HepG2 (cell line): ENCODE data around the gene SMARCA4. TPM values are rescaled to one million over a fixed set of nuclear protein-coding genes. Genes with fewer than 3 reads are reported as not detected.
A peak's percentile ranks its signal among the peaks of the same experiment; 100 is the strongest.

ENCODE experiments used
- ATAC-seq: fragments of 200-7000 bp; cut with Tn5 transposase; 3 replicates; pipeline ENCODE4 v1.9.1; 2020; ENCODE audit warnings: mild to moderate bottlenecking, moderate library complexity
- BruUV-seq: library from RNA; stranded (reverse); fragments of 400-500 nt; replicated peaks from 2 replicates; lab custom pipeline; 2021; lab: Mats Ljungman, UMichigan
- CTCF ChIA-PET: fragments of 300-600 bp; formaldehyde crosslinking; extraction: SDS; loops from one replicate; lab custom pipeline; 2021; ENCODE audit warnings: low total read pairs, inconsistent platforms, low intra/inter-chr PET ratio; lab: Yijun Ruan, JAX
- POLR2A ChIA-PET: fragments of 350-600 bp; sonication (Branson Sonifier 250); formaldehyde crosslinking; loops from one replicate; lab custom pipeline; 2020; ENCODE audit warnings: antibody characterized with exemption, inconsistent platforms; lab: Yijun Ruan, JAX
- DNase-seq: peaks from one replicate; pipeline ENCODE4 v3.0.0-alpha.2; 2015; ENCODE audit warnings: low spot score
- FAIRE-seq: peaks from 3 replicates; lab custom pipeline; 2011; peaks lifted over from hg19 to GRCh38; lab: Jason Lieb, UNC
- H2AFZ ChIP-seq: one replicate; pipeline ENCODE4 v1.6.1; 2011; ENCODE audit warnings: low read length, inconsistent platforms
- H3K27ac ChIP-seq: fragments of 300-600 bp; 3 replicates; pipeline ENCODE4 v1.8.0; 2011; ENCODE audit warnings: mixed run types, mild to moderate bottlenecking, mixed read lengths, low read length, inconsistent platforms; ENCODE audit not compliant: insufficient read depth; ENCODE audit errors: extremely low read length
- H3K27me3 ChIP-seq, 2 experiments: fragments of 200-600 bp in 1 of 2; 2 replicates in 1 of 2; 3 replicates in 1 of 2; pipeline versions ENCODE4 v1.6.0 to v1.8.0; 2011; ENCODE audit warnings: low read length in 2 of 2, mild to moderate bottlenecking in 2 of 2, moderate library complexity in 2 of 2, inconsistent platforms in 1 of 2; ENCODE audit not compliant: insufficient read depth in 2 of 2, control insufficient read depth in 1 of 2
- H3K36me3 ChIP-seq, 2 experiments: fragments of 200-600 bp in 1 of 2; replicated peaks in 1 of 2; 2 replicates in 1 of 2; 3 replicates in 1 of 2; pipeline versions ENCODE4 v1.5.1 to v1.8.0; 2011; ENCODE audit warnings: low read length in 2 of 2, inconsistent platforms in 1 of 2; ENCODE audit not compliant: insufficient read depth in 2 of 2, control insufficient read depth in 1 of 2
- H3K4me1 ChIP-seq: 2 replicates; pipeline ENCODE4 v1.5.1; 2012; ENCODE audit warnings: low read length, inconsistent platforms; ENCODE audit not compliant: insufficient read depth
- H3K4me2 ChIP-seq: 2 replicates; pipeline ENCODE4 v1.6.0; 2011; ENCODE audit warnings: low read depth, low read length, inconsistent platforms
- H3K4me3 ChIP-seq, 3 experiments: fragments of 200-600 bp in 1 of 3; sonication (generic), shearing (Covaris generic) in 1 of 3; replicated peaks in 1 of 3; 2 replicates each; pipeline ENCODE4 v1.5.1; 2011 to 2016; ENCODE audit warnings: low read length in 3 of 3, inconsistent platforms in 2 of 3, low read depth in 2 of 3, mild to moderate bottlenecking in 2 of 3, control low read depth in 1 of 3, mixed read lengths in 1 of 3; ENCODE audit not compliant: insufficient read depth in 1 of 3
- H3K79me2 ChIP-seq: one replicate; pipeline ENCODE4 v1.6.1; 2011; ENCODE audit warnings: low read length, inconsistent platforms; ENCODE audit not compliant: insufficient read depth
- H3K9ac ChIP-seq: 2 replicates; pipeline ENCODE4 v1.6.0; 2011; ENCODE audit warnings: mild to moderate bottlenecking, low read depth, low read length, inconsistent platforms; ENCODE audit not compliant: insufficient read depth
- H3K9me3 ChIP-seq: 2 replicates; pipeline ENCODE4 v1.5.1; 2012; ENCODE audit warnings: mild to moderate bottlenecking, low read length
- H4K20me1 ChIP-seq: 2 replicates; pipeline ENCODE4 v1.6.0; 2011; ENCODE audit warnings: inconsistent platforms, mild to moderate bottlenecking, low read length, moderate library complexity; ENCODE audit not compliant: insufficient read depth
- BCLAF1 ChIP-seq: fragments of 450-650 bp; IDR thresholded peaks from 2 replicates; pipeline ENCODE4 v1.6.1; 2017; ENCODE audit warnings: mild to moderate bottlenecking
- CBX5 ChIP-seq: sonication (generic); formaldehyde crosslinking; IDR thresholded peaks from 2 replicates; pipeline ENCODE4 v1.4.0; 2020; ENCODE audit warnings: missing genetic modification reagents, borderline replicate concordance
- FOXP1 ChIP-seq, 2 experiments: fragments of 450-650 bp in 1 of 2; IDR thresholded peaks; 2 replicates each; pipeline ENCODE4 v1.6.1; 2017 to 2018; ENCODE audit warnings: antibody characterized with exemption in 1 of 2
- GTF2F1 ChIP-seq: fragments of 150-350 bp; IDR thresholded peaks from 2 replicates; pipeline ENCODE4 v1.6.1; 2014; ENCODE audit warnings: low read length
- KDM6A ChIP-seq: IDR thresholded peaks from 2 replicates; pipeline ENCODE4 v1.6.1; 2016; ENCODE audit warnings: low read depth
- MED8 ChIP-seq: sonication (generic); formaldehyde crosslinking; IDR thresholded peaks from 2 replicates; pipeline ENCODE4 v1.8.1; 2023; ENCODE audit warnings: mild to moderate bottlenecking, missing genetic modification reagents; ENCODE audit not compliant: insufficient replicate concordance
- PAF1 ChIP-seq: IDR thresholded peaks from 2 replicates; pipeline ENCODE4 v1.6.1; 2016; ENCODE audit warnings: missing genetic modification reagents, missing compliant biosample characterization
- SKIL ChIP-seq: sonication (generic); formaldehyde crosslinking; IDR thresholded peaks from 2 replicates; pipeline ENCODE4 v1.8.0; 2022; ENCODE audit warnings: missing genetic modification reagents, mild to moderate bottlenecking, moderate library complexity, borderline replicate concordance
- ZBTB21 ChIP-seq: sonication (generic); formaldehyde crosslinking; IDR thresholded peaks from 2 replicates; pipeline ENCODE4 v1.4.0; 2020; ENCODE audit warnings: missing genetic modification reagents
- ZBTB7A ChIP-seq: sonication (generic); formaldehyde crosslinking; IDR thresholded peaks from 2 replicates; pipeline ENCODE4 v1.8.0; 2022; ENCODE audit warnings: mild to moderate bottlenecking, missing genetic modification reagents
- ZNF160 ChIP-seq: sonication (generic); formaldehyde crosslinking; IDR thresholded peaks from 2 replicates; pipeline ENCODE4 v1.8.0; 2022; ENCODE audit warnings: mild to moderate bottlenecking, inconsistent platforms, missing genetic modification reagents
- ZNF230 ChIP-seq: sonication (generic); formaldehyde crosslinking; IDR thresholded peaks from 2 replicates; pipeline ENCODE4 v1.4.0; 2020; ENCODE audit warnings: mild to moderate bottlenecking, missing genetic modification reagents
- ZNF446 ChIP-seq: sonication (generic); formaldehyde crosslinking; IDR thresholded peaks from 2 replicates; pipeline ENCODE4 v1.5.0; 2020; ENCODE audit warnings: mild to moderate bottlenecking, missing genetic modification reagents
- ZNF496 ChIP-seq: sonication (generic); formaldehyde crosslinking; IDR thresholded peaks from 2 replicates; pipeline ENCODE4 v1.8.1; 2023; ENCODE audit warnings: mild to moderate bottlenecking, moderate library complexity, missing genetic modification reagents; ENCODE audit not compliant: insufficient replicate concordance
- WGBS: methylation state at CpG from one replicate; pipeline ENCODE4 v1.1.6; 2017; ENCODE audit warnings: low lambda C conversion rate; 5-methylcytosine and 5-hydroxymethylcytosine counted together
- in situ Hi-C: cut with HindIII; loops from 2 replicates; pipeline ENCODE4 v1.10.0; 2017; ENCODE audit warnings: low pct_unique_long_range_greater_than_20kb; ENCODE audit not compliant: extremely low pct_ligation_motif_present
- intact Hi-C: fragments of 100-400 bp; cut with micrococcal nuclease; formaldehyde crosslinking; loops from one replicate; pipeline ENCODE4 v1.10.0; 2022; ENCODE audit not compliant: unreplicated experiment
- polyA plus RNA-seq, 8 experiments: library from polyadenylated mRNA; depleted of rRNA in 3 of 8; stranded (reverse) in 7 of 8; unstranded in 1 of 8; fragments of >200 nt; fragmentation: Illumina TruSeq in 4 of 8; extraction: Trizol in 4 of 8; gene quantifications; 2 replicates each; pipeline versions ENCODE4 v1.2.1 to v1.2.3, GENCODE V29; 2011 to 2016; ENCODE audit warnings: low read depth in 4 of 8, missing spikeins in 1 of 8, mixed read lengths in 1 of 8; ENCODE audit not compliant: insufficient read depth in 1 of 8
- total RNA-seq, 5 experiments: library from RNA; depleted of rRNA; stranded (reverse); fragments of >200 nt; fragmentation: Illumina TruSeq; extraction: Trizol; gene quantifications; 2 replicates each; pipeline ENCODE4 v1.2.3, GENCODE V29; 2016; ENCODE audit warnings: low read depth in 1 of 5

SMARCA4 gene
- total and polyA plus RNA-seq, 2 of the 13 experiments (the other 11 are each of a cell fraction or from before 2014, with no cell fraction given), result 25.4 to 45.9 TPM

- CTCF ChIA-PET, result no interaction called here
- H3K27me3 ChIP-seq, result no peaks in the 10 kb centered on the region
- no peak for TF ChIP-seq ZNF496 (CRISPR knock-in tag)
- no peak for TF ChIP-seq GTF2F1
- TF ChIP-seq SKIL, result no peak
- no peak for TF ChIP-seq PAF1 (CRISPR knock-in tag)
- H3K9ac ChIP-seq, result no peak overlapping the region
- no TSS peak for BruUV-seq
- FAIRE-seq, result no peak
- POLR2A ChIA-PET, result no interaction called here
- no peak overlapping the region for H3K4me3 ChIP-seq
- in situ Hi-C loops, result loop anchor here (10.0 kb wide), 1 partner anchor 79 kb away; no protein-coding TSS in a partner anchor
- no peak overlapping the region for H3K4me2 ChIP-seq
- no peak overlapping the region for H3K27ac ChIP-seq
- intact Hi-C loops, result loop anchor here (5.0 kb wide), 1 partner anchor 71 kb away; no protein-coding TSS in a partner anchor
- DNase-seq, result no peak
- H3K9me3 ChIP-seq, result no peaks in the 10 kb centered on the region
- no peak overlapping the region for H2AFZ ChIP-seq
- H3K79me2 ChIP-seq, result no peaks in the 10 kb centered on the region
- no peaks in the 10 kb centered on the region for H4K20me1 ChIP-seq
- H3K4me1 ChIP-seq, result no peaks in the 10 kb centered on the region
- H3K36me3 ChIP-seq, result peaks cover 33 to 74% of the 10 kb centered on the region in 2 experiments
- ATAC-seq, result peak; percentile 24; the same call in 1 of the 3 replicates
- WGBS, result 95% methylated on average over 5 of the region's 7 CpGs
These were observed 52.9 kb downstream of the SMARCA4 start for GRCh38 chr19:11013771-11014170.

- Histone ChIP-seq H3K27ac (no peak overlapping the region), H3K36me3 (peaks cover 38 to 81% of the 10 kb centered on the region in 2 experiments)
- intact Hi-C loops, result loop anchor here (5.0 kb wide), 1 partner anchor 72 kb away; no protein-coding TSS in a partner anchor
- TF ChIP-seq ZNF230 (no peak), ZNF160 (CRISPR knock-in tag) (no peak), MED8 (CRISPR knock-in tag) (no peak), ZBTB7A (CRISPR knock-in tag) (no peak), FOXP1 (IDR thresholded peaks at IDR 0.05) (no peak), FOXP1 (CRISPR knock-in tag; IDR thresholded peaks at IDR 0.05) (no peak), BCLAF1 (no peak), CBX5 (CRISPR knock-in tag) (no peak), ZNF446 (CRISPR knock-in tag) (no peak), ZBTB21 (CRISPR knock-in tag) (no peak), KDM6A (CRISPR knock-in tag) (no peak)
These were observed 53.6 kb downstream of the SMARCA4 start for GRCh38 chr19:11014403-11014911.

More at GRCh38 chr19:11014403-11014911, 53.6 kb downstream of the SMARCA4 start:
- H3K4me2 ChIP-seq, result no peak overlapping the region
- ATAC-seq (no peak; the same call in 1 of the 3 replicates), FAIRE-seq (no peak), DNase-seq (no peak)
- CTCF ChIA-PET, result no interaction called here
- no peak overlapping the region for H2AFZ ChIP-seq
- WGBS, result 99% methylated on average over 8 of the region's 12 CpGs
- no peaks in the 10 kb centered on the region for H3K9me3 ChIP-seq
- no peaks in the 10 kb centered on the region for H3K4me1 ChIP-seq
- in situ Hi-C loops, result loop anchor here (10.0 kb wide), 1 partner anchor 80 kb away; no protein-coding TSS in a partner anchor
- POLR2A ChIA-PET, result no interaction called here
- no peaks in the 10 kb centered on the region for H4K20me1 ChIP-seq
- no peaks in the 10 kb centered on the region for H3K79me2 ChIP-seq
- no TSS peak for BruUV-seq
- no peaks in the 10 kb centered on the region for H3K27me3 ChIP-seq
- no peak overlapping the region for H3K9ac ChIP-seq
- H3K4me3 ChIP-seq, result no peak overlapping the region
